GDM1 (cell line): ENCODE data around the gene LCTL.
"Not testable (repeated sequence)": the region's sequence is repeated elsewhere in the genome, so short reads cannot be mapped to it uniquely, and the experiment has no call there.

Experiments
- DNase-seq: peaks from one replicate; lab custom pipeline; 2025; lab: John Stamatoyannopoulos, UW

LCTL gene

DNA sequence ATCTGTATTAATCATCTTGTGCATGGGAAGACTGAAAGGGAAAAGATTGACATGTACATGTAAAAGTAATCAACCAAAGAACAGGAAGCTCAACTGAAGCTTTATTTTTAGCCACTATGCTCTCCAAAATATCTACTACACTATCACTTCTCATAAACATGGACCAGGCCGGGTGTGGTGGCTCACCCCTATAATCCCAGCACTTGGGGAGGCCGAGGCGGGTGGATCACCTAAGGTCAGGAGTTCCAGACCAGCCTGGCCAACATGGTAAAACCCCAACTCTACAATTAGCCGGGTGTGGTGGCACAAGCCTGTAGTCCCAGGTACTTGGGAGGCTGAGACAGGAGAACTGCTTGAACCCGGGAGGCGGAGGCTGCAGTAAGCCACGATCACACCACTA is 65.5 kb downstream of the LCTL start:
- DNase-seq: not testable (repeated sequence)

DNA sequence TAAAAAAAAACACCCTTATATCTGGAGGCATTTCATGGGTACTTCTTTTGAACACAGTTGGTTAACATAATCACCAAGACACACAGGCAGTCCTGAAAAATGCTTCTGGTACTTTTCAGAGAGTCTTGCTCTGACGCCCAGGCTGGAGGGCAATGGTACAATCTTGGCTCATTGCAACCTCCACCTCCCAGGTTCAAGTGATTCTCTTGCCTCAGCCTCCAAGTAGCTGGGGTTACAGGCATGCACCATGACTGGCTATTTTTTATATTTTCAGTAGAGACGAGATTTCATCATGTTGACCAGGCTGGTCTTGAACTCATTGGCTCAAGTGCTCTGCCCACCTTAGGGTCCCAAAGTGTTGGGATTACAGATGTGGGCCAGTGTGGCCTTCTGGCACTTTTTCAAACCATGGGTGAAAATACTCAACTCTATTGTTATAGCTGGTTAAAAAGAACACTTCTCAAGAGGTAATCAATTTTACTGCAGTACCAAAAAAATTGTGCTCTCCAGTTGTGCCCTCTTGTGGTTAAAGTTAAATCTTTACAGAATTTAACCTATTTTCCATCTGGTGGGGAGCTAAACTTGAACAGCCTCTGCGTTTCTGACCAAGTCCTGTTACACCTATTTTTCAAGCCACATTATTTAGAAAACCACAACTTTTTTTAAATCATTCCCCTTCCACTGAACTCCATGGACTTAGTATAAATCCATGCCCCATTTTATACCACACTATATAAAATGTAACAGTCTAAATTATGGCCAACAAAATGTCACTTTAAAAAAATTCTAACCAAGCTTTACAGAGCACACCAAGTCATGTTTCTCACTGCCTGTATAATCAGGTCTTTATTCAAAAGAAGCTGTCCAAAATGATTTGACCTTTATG is 67.1 kb downstream of the LCTL start:
- DNase-seq: no peak
